Measurements from ENCODE around the gene RNPC3. TPM values are rescaled to one million over a fixed set of nuclear protein-coding genes. Genes with fewer than 3 reads are reported as not detected.
A peak's percentile ranks its signal among the peaks of the same experiment; 100 is the strongest.

The RNPC3 gene
- polyA plus RNA-seq, 1 of the 3 experiments (the other 2 are of a cell fraction), result 10.0 TPM

- no peak for TF ChIP-seq CHD2 (IDR thresholded peaks at IDR 0.05; ENCODE audit: low read length, partially characterized antibody)
- TF ChIP-seq MAX (IDR thresholded peaks at IDR 0.05; ENCODE audit: low read depth), result no peak
- TF ChIP-seq JUND (IDR thresholded peaks at IDR 0.05), result peak; percentile 50; the same call in 1 of the 2 replicates
- TF ChIP-seq REST (IDR thresholded peaks at IDR 0.05; ENCODE audit: low read depth, low read length), result no peak
Measured at GRCh38 chr1:103516693-103517092, 8.8 kb upstream of the RNPC3 start (continued).

GRCh38 chr1:103517380-103518047 is 8.0 kb upstream of the RNPC3 start:
- Histone ChIP-seq H3K36me3 (replicated peaks in 1 of 2; ENCODE audit: control insufficient read depth in 1 of 2, insufficient read depth in 2 of 2, low read length in 1 of 2) (no peaks in the 10 kb centered on the region), H3K27ac (ENCODE audit: low read depth in 2 of 2, low read length in 1 of 2) (no peak overlapping the region), H3K9me2 (no peaks in the 10 kb centered on the region), H3F3A (replicated peaks; ENCODE audit: insufficient read depth) (peaks cover 19% of the 10 kb centered on the region), H3K79me2 (ENCODE audit: insufficient read depth) (no peaks in the 10 kb centered on the region), H4K20me1 (ENCODE audit: insufficient read depth) (no peaks in the 10 kb centered on the region), H3K9me3 (no peaks in the 10 kb centered on the region), H3K4me1 (ENCODE audit: control insufficient read depth in 1 of 2, insufficient read depth in 2 of 2, low read depth in 1 of 2, low read length in 1 of 2) (peaks cover 0 to 6% of the 10 kb centered on the region in 2 experiments; a peak in 1 of 4 replicates), H3K4me2 (no peak overlapping the region), H3K27me3 (ENCODE audit: insufficient read depth) (no peaks in the 10 kb centered on the region), H2AFZ (ENCODE audit: low read depth) (0 out of 2 replicates have a peak overlapping the region, but pooled peaks have one; percentile 26), H3K4me3 (ENCODE audit: low read depth in 2 of 2, low read length in 1 of 2) (no peak overlapping the region), H3K9ac (no peak overlapping the region)
- TF ChIP-seq SIN3A (IDR thresholded peaks at IDR 0.05; ENCODE audit: borderline replicate concordance, low read depth, low read length) (no peak), GABPA (IDR thresholded peaks at IDR 0.05; ENCODE audit: low read depth) (no peak), FOXM1 (IDR thresholded peaks at IDR 0.05; ENCODE audit: low read depth) (no peak), FOSL2 (IDR thresholded peaks at IDR 0.05; ENCODE audit: borderline replicate concordance, low read depth) (no peak; the same call in 1 of the 2 replicates), MXI1 (IDR thresholded peaks at IDR 0.05; ENCODE audit: low read depth, low read length) (no peak), TEAD4 (IDR thresholded peaks at IDR 0.05; ENCODE audit: borderline replicate concordance, insufficient read depth) (no peak), EP300 (IDR thresholded peaks at IDR 0.05; ENCODE audit: borderline replicate concordance in 1 of 2, low read depth in 1 of 2, low read length in 1 of 2) (no peak), FOXJ3 (CRISPR knock-in tag; IDR thresholded peaks at IDR 0.05) (no peak), JUND (IDR thresholded peaks at IDR 0.05) (no peak), TCF12 (IDR thresholded peaks at IDR 0.05) (no peak), CHD2 (IDR thresholded peaks at IDR 0.05; ENCODE audit: low read length, partially characterized antibody) (no peak), RAD21 (IDR thresholded peaks at IDR 0.05; ENCODE audit: low read length) (no peak), NFIC (IDR thresholded peaks at IDR 0.05; ENCODE audit: borderline replicate concordance) (no peak), RFX5 (IDR thresholded peaks at IDR 0.05; ENCODE audit: low read length) (no peak), ZBTB33 (IDR thresholded peaks at IDR 0.05; ENCODE audit: borderline replicate concordance, low read depth) (no peak)
- CTCF ChIA-PET, result interaction anchor here (1.4 to 2.5 kb wide), 2 partner anchors 19 to 411 kb away, joined by 3 to 14 read pairs; no protein-coding TSS in a partner anchor
- 80% methylated on average over 2 of the region's 2 CpGs for WGBS (ENCODE audit: low lambda C conversion rate)
- POLR2A ChIA-PET, result no interaction called here
- no peak for DNase-seq

Data from SK-N-SH (cell line).